Aorta (tissue), 5 donors: ENCODE results near the gene NKTR. TPM values are rescaled to one million over a fixed set of nuclear protein-coding genes. Genes with fewer than 3 reads are reported as not detected.

Experiments
- ATAC-seq: fragments of 200-7000 bp; cut with Tn5 transposase; one replicate; pipeline ENCODE4 v1.9.1; 2022; ENCODE audit warnings: moderate library complexity; ENCODE audit not compliant: low FRiP score
- DNase-seq, 2 donors: peaks; one replicate each; pipeline ENCODE4 v3.0.0-alpha.2; 2020
- H3K27ac ChIP-seq, 2 donors: one replicate each; pipeline ENCODE4 v1.5.1; 2013; ENCODE audit warnings: low read length in 2 of 2, mild to moderate bottlenecking in 2 of 2, moderate library complexity in 2 of 2, control low read depth in 1 of 2, inconsistent platforms in 1 of 2, low read depth in 1 of 2
- H3K27me3 ChIP-seq, 2 donors: one replicate each; pipeline ENCODE4 v1.6.1; 2013; ENCODE audit warnings: control low read depth in 1 of 2, low read length in 1 of 2, mild to moderate bottlenecking in 1 of 2, moderate library complexity in 1 of 2; ENCODE audit not compliant: insufficient read depth in 2 of 2, control insufficient read depth in 1 of 2
- H3K36me3 ChIP-seq, 2 donors: one replicate each; pipeline ENCODE4 v1.6.1; 2013; ENCODE audit warnings: control low read depth in 1 of 2, low read length in 1 of 2, mild to moderate bottlenecking in 1 of 2; ENCODE audit not compliant: insufficient read depth in 2 of 2, control insufficient read depth in 1 of 2
- H3K4me1 ChIP-seq, 2 donors: one replicate each; pipeline ENCODE4 v1.6.1; 2013; ENCODE audit warnings: low read length in 2 of 2, control low read depth in 1 of 2, mild to moderate bottlenecking in 1 of 2, moderate library complexity in 1 of 2; ENCODE audit not compliant: insufficient read depth in 2 of 2, control insufficient read depth in 1 of 2
- H3K4me3 ChIP-seq, 2 donors: one replicate each; pipeline ENCODE4 v1.5.1; 2013; ENCODE audit warnings: low read length in 2 of 2, control low read depth in 1 of 2, mild to moderate bottlenecking in 1 of 2
- H3K9me3 ChIP-seq: one replicate; pipeline ENCODE4 v1.6.1; 2013; ENCODE audit warnings: mild to moderate bottlenecking, low read length; ENCODE audit not compliant: control insufficient read depth
- whole genome bisulfite sequencing, 2 donors: extraction: QIAGEN DNeasy Blood & Tissue Kit; methylation state at CpG; one replicate each; pipeline ENCODE4 v1.1.7; 2013; 5-methylcytosine and 5-hydroxymethylcytosine counted together
- intact Hi-C, 2 donors: fragments of 100-400 bp; cut with DNase I; formaldehyde crosslinking; loops; one replicate each; pipeline versions ENCODE4 v1.14.2 to v1.15.0; 2022
- polyA plus RNA-seq, 2 donors: library from polyadenylated mRNA; stranded (reverse); fragments of 200-250 nt; gene quantifications; one replicate each; pipeline ENCODE4 v1.2.3, GENCODE V29; 2013
- total RNA-seq, 2 donors: library from RNA; stranded (reverse); fragmentation: NEBNext Ultra II Directional; extraction: Animal tissue kit (Norgen Biotek cat#: 25700); gene quantifications; one replicate each; pipeline ENCODE4 v1.2.1, GENCODE V29; 2021
- donor health status: healthy with polysubstance abuse.
- donor health status: Bipolar disorder and iron deficiency.
- donor health status: DM: no; HTN: no; CAD: no.
- donor health status: DM: no; HTN: no; CAD: no.
- donor health status: DM: yes; HTN: yes; CAD: no.

The NKTR gene
- total and polyA plus RNA-seq, 4 donors = 6.1 to 163 (median 78.1) TPM

DNA sequence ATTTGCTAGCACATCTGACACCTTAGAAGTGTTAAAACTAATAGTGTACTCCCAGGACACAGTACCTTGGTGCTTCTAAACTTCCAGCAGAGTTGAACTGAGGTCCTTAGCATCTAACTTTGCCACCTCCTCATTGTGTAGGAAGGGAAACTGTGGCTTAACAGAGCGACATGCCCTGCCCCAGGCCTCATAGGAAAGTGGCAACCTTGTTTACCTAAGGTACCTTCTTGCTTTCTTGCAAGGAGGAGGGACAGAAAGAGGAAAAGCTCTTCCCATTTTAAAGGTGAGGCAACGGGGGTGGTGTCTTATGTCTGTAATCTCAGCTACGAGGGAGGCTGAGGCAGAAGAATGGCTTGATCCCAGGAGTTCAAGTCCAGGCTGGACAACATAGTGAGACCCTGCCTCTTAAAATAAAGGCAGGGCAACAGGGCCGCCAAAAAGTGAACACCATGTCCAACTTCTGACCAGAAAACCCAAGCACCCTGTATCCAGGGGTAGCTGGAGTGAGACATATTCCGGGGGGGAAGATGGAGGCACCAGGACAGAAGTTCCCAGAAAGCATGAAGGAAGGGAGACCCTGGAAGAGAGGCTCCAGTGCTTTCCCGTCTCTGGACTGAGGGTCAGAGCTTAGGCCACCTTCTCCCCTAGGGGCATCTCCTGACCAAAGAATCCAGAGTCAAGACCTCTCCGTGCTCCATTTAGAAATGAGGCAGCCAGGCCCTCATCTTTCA is 84.3 kb downstream of the NKTR start:
- Histone ChIP-seq H3K4me1 (peaks cover 0 to 3% of the 10 kb centered on the region in 2 donors), H3K27ac (peak overlapping the region in 1 of 2 donors; percentile 44), H3K9me3 (no peaks in the 10 kb centered on the region), H3K4me3 (no peak overlapping the region), H3K36me3 (no peaks in the 10 kb centered on the region), H3K27me3 (no peaks in the 10 kb centered on the region)
- DNase-seq (peak in 1 of 2 donors; percentile 32), ATAC-seq (no peak)
- WGBS, 2 donors = 95% methylated on average over 7 of the region's 7 CpGs
- intact Hi-C loops = loop anchor here in 1 of 2 donors (10.0 kb wide), 1 partner anchor 60 kb away; no protein-coding TSS in a partner anchor

- H3K4me3 ChIP-seq = no peak within 1 kb of the TSS
- 66 to 68% methylated on average over 34 of the region's 34 CpGs for WGBS, 2 donors
Measured at GRCh38 chr3:42685363-42685881, 84.9 kb downstream of the NKTR start, which contains the start of gene KLHL40. KLHL40 (plus strand) TSS chr3:42685537; CDS start chr3:42685619, 82 bp downstream.

GRCh38 chr3:42685891-42686820 is 85.7 kb downstream of the NKTR start:
- ATAC-seq = no peak
- peak; percentile 49 to 75 for DNase-seq
- no peak overlapping the region for H3K4me3 ChIP-seq

More at GRCh38 chr3:42685363-42685881, 84.9 kb downstream of the NKTR start, which contains the start of gene KLHL40:
- intact Hi-C loops = loop anchor here in 1 of 2 donors (10.0 kb wide), 1 partner anchor 59 kb away; no protein-coding TSS in a partner anchor
- peak within 1 kb of the TSS in 1 of 2 donors; percentile 44 for H3K27ac ChIP-seq
- peak; percentile 16 for ATAC-seq
- H3K9me3 ChIP-seq = no peaks in the 10 kb centered on the region
- peaks cover 0 to 3% of the 10 kb centered on the region in 2 donors for H3K4me1 ChIP-seq
- DNase-seq = peak; percentile 38 to 68
- H3K36me3 ChIP-seq = no peaks in the 10 kb centered on the region
- H3K27me3 ChIP-seq = no peaks in the 10 kb centered on the region

DNA sequence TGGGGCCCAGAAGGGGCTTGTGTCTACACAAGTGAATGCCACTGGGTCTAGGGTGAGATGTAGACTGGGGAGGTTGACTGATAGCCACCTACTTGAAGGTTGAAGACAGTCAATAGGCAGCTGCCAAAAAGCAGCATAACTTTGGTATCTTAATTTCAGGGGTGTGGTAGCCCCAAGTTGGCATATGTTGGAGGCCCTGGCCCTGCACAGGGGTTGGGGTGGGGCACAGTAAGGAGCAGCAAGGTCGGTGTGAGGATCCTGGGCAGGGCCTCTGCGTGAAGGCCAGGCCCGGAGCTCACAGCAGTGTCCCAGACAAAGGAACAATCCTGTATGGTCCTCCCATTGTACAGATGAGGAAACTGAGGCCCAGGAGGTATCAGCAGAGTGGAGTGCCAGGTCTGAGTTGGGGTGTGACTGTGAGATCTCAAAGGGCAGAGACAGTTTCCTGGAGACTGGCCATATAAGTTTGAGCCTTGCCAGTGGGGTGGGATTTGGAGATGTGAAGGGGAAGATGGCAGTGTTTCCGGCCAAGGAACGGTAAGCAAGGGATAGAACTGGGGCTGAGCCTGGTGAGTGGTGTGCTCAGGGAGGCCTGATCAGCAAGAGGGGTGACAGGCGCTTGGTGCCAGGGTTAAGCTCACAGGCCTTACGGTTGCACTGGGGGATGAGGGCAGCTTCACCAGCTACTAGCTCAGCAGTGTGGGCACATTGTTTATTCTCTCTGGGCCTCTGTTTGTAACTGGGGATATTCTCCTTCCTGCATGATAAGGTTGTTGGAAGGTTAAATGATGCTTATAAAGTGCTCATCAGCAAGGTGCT is 86.6 kb downstream of the NKTR start:
- DNase-seq = peak; percentile 33 to 43
- Histone ChIP-seq H3K27me3 (no peaks in the 10 kb centered on the region), H3K4me1 (peaks cover 0 to 3% of the 10 kb centered on the region in 2 donors), H3K27ac (no peak overlapping the region), H3K36me3 (no peaks in the 10 kb centered on the region), H3K9me3 (no peaks in the 10 kb centered on the region), H3K4me3 (no peak overlapping the region)
- WGBS, 2 donors = 85 to 86% methylated on average over 7 of the region's 7 CpGs
- ATAC-seq = no peak
- intact Hi-C loops = loop anchor here in 1 of 2 donors (10.0 kb wide), 1 partner anchor 58 kb away; no protein-coding TSS in a partner anchor

More at GRCh38 chr3:42685891-42686820, 85.7 kb downstream of the NKTR start:
- 31 to 36% methylated on average over 80 of the region's 80 CpGs for WGBS, 2 donors
- peaks cover 0 to 3% of the 10 kb centered on the region in 2 donors for H3K4me1 ChIP-seq
- no peaks in the 10 kb centered on the region for H3K9me3 ChIP-seq
- no peaks in the 10 kb centered on the region for H3K36me3 ChIP-seq
- H3K27me3 ChIP-seq = no peaks in the 10 kb centered on the region
- intact Hi-C loops = loop anchor here in 1 of 2 donors (10.0 kb wide), 1 partner anchor 59 kb away; no protein-coding TSS in a partner anchor
- H3K27ac ChIP-seq = no peak overlapping the region

DNA sequence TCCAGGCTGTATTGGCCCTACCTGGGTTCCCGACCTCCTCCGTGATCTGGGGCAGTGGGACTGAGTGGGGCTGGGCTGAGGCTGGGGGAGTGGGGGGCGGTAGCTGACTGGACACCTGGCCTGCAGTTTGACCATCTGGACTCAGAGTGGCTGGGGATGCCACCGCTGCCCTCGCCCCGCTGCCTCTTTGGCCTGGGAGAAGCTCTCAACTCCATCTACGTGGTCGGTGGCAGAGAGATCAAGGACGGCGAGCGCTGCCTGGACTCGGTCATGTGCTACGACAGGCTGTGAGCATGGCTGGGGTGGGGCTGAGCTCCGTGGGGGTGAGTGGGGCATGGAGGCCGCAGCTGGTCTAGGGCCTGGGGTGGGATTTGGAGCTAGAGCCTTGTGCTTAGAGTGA is 87.5 kb downstream of the NKTR start:
- WGBS, 2 donors = 95 to 96% methylated on average over 15 of the region's 15 CpGs
- DNase-seq (peak; percentile 37 to 73), ATAC-seq (no peak)
- Histone ChIP-seq H3K9me3 (no peaks in the 10 kb centered on the region), H3K27ac (no peak overlapping the region), H3K4me3 (no peak overlapping the region), H3K4me1 (peaks cover 0 to 3% of the 10 kb centered on the region in 2 donors), H3K27me3 (no peaks in the 10 kb centered on the region), H3K36me3 (no peaks in the 10 kb centered on the region)
- intact Hi-C loops = loop anchor here in 1 of 2 donors (10.0 kb wide), 1 partner anchor 57 kb away; no protein-coding TSS in a partner anchor

GRCh38 chr3:42688487-42689420 is 88.3 kb downstream of the NKTR start:
- Histone ChIP-seq H3K4me1 (no peaks in the 10 kb centered on the region), H3K9me3 (no peaks in the 10 kb centered on the region), H3K36me3 (no peaks in the 10 kb centered on the region), H3K27ac (no peak overlapping the region), H3K27me3 (no peaks in the 10 kb centered on the region), H3K4me3 (no peak overlapping the region)
- intact Hi-C loops = loop anchor here in 1 of 2 donors (10.0 kb wide), 1 partner anchor 56 kb away; no protein-coding TSS in a partner anchor
- WGBS, 2 donors = 95% methylated on average over 22 of the region's 22 CpGs
- ATAC-seq = no peak
- peak; percentile 31 to 62 for DNase-seq

- WGBS, 2 donors = 93 to 97% methylated on average over 9 of the region's 9 CpGs
- no peaks in the 10 kb centered on the region for H3K4me1 ChIP-seq
- no peak overlapping the region for H3K27ac ChIP-seq
- H3K27me3 ChIP-seq = no peaks in the 10 kb centered on the region
- H3K36me3 ChIP-seq = no peaks in the 10 kb centered on the region
- intact Hi-C loops = loop anchor here in 1 of 2 donors (10.0 kb wide), 1 partner anchor 55 kb away; no protein-coding TSS in a partner anchor
- H3K9me3 ChIP-seq = no peaks in the 10 kb centered on the region
- H3K4me3 ChIP-seq = no peak overlapping the region
- ATAC-seq = no peak
- DNase-seq = peak; percentile 24 to 33
Measured at GRCh38 chr3:42689421-42690014, 89.0 kb downstream of the NKTR start.
